ENCODE results near the gene SUMO1.
"Not testable (repeated sequence)": the region's sequence is repeated elsewhere in the genome, so short reads cannot be mapped to it uniquely, and the experiment has no call there.

The SUMO1 gene

DNA sequence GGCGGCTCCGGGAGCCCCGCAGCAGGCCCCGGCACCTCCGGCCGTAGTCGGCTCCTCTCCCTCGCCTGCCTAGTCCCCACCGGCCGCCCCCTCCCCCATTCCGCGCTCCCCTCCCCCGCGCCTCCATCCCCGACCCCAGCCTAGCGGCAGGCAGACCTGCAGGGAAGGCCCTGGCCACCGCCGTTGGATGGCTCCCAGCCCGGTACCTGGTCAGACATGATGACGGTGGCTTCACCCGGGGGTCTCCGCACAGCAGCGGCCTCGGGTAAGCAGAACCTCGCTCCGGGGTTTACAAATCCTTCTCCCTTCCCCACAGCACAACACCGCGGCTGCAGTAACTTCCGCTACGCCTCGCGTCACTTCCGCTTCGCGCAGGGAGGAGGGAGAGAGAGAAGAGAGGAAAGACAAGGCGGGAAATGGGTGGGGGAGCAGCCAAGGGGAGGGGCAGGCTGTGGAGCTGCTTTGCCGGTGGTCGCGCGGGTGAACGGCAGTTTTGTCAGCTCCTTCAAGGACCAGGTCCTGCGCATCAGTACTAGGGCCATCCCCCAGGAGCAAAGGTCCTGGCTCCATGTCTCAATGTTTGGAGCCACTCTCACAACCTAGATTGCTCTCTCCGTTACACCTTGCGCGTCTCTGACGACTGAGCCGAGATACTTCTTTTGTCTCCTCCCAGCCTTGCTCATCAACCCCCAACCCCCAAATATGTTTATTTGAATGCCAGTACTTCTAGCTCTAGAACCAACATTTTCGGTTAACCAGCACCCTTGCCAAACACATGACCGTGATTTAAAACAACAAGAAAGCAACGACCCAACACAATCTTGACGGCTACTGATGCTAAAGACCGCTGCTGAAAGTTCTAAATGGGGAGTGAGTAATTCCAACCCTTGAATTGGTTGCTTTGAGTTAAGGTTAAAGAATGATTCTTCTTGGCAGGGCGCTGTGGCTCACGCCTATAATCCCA, at the start of gene SUMO1:
Gene SUMO1, minus strand, starts transcription at position 364 of the 964 bp plus-strand sequence. Its CDS starts 146 bp downstream, at position 218.
- peak; percentile 81 to 90 for DNase-seq (ENCODE audit: extremely low read depth in 1 of 2, low read depth in 1 of 2)

DNA sequence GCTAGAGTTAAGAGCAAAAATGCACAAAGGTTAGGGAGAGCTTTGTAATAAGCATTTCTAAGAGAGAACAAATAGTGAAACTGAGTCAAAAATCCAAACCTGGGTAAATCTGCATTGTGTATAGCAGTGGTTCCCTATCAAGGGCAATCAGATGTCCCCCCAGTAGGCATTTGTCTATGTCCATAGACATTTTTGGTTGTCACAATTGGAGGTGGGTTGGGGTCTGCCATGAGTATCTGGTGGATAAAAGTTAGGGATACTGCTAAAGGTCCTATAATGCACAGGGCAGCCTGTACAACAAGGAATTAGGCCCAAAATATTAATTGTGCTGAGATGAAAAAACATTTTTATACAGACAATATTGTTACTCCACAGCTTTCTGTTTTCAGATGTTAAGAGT, 48.2 kb upstream of the SUMO1 start:
- no peak for DNase-seq (ENCODE audit: extremely low read depth in 1 of 2, low read depth in 1 of 2)

DNA sequence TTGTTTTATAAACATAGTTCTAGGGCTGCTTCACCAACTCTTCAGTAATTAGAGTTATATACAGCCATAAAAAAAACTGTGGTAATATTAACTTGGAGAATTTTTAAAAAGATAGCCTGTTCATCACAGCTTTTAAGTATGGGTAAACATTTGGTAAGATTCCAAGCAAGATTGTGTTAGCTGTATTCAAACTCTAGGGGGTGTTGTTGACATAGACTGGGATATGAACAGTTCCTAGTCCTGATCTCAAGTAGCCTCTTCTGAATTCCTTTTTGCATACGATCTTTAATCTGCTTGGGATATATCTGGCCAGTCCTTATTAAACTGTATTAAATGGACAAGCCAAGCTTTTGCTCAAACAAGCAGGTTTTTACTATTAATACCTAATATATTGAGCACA, 40.5 kb upstream of the SUMO1 start:
- no peak for DNase-seq (ENCODE audit: extremely low read depth in 1 of 2, low read depth in 1 of 2)

DNA sequence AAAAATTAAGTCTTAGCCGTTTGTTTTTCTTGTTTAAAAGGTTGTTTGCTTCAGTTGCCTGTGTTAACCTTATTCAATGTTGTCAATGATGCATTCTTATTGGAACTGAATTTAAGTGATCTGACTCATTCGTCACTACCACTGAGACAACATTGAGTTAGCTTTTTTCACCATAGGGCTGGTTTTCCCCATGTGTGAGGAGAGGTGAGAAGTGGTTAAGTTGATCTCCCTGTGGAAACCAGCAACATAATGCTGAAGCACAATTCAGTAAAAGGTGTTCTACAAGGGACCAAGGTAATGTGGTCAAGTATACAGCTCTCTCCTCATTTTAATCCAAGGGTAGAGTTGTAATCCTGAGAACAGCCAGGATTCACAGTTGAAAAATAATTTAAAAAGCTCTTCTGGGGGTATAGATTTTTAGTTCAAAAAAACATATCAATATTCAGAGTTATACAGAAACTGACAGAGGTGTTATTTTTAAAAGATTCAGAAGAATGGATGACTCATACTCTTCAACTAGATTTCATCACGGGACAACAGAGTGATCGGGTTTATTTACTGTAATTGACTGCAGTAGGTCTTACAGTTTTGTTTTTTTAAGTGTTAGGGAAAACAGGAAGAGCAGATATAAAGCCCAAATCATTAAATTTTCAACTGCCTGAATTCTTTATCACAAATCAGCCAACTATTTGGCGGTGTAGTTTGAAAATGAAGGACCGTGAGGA, 39.8 kb upstream of the SUMO1 start:
- no peak for DNase-seq (ENCODE audit: extremely low read depth in 1 of 2, low read depth in 1 of 2)

DNA sequence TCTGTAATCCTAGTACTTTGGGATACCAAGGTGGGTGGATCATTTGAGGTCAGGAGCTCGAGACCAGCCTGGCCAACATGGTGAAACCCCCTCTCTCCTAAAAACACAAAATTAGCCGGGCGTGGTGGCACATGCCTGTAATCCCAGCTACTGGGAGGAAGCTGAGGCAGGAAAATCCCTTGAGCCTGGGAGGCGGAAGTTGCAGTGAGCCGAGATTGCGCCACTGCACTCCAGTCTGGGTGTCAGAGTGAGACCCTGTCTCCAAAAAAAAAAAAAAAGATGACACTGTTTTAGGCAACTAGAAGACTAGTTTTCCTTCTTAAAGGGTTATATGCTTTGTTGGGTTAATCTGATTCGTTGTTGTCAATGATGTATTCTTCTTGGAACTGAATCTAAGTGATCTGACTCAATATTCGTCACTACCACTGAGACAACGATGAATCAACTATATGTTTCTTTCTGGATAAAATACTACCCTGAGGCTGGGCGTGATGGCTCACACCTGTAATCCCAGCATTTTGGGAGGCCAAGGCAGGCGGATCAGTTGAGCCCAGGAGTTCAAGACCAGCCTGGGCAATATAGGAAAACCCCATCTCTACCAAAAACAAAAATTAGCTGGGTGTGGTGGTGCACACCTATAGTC, 37.8 kb upstream of the SUMO1 start:
- not testable (repeated sequence) for DNase-seq (ENCODE audit: extremely low read depth in 1 of 2, low read depth in 1 of 2)

DNA sequence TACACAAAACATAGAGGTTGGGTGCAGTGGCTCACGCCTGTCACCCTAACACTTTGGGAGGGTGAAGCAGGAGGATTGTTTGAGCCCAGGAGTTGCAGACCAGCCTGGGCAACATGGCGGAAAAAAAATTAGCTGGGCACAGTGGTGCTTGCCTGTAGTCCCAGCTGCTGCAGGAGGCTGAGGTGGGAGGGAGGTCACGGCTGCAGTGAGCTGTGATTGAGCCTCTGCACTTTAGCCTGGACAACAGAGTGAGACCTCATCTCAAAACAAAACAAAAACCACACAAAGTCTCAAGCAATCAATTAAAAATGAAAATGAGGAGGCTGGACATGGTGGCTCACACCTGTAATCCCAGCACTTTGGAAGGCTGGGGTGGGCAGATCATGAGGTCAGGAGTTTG, 32.1 kb upstream of the SUMO1 start:
- DNase-seq (ENCODE audit: extremely low read depth in 1 of 2, low read depth in 1 of 2) = no peak

DNA sequence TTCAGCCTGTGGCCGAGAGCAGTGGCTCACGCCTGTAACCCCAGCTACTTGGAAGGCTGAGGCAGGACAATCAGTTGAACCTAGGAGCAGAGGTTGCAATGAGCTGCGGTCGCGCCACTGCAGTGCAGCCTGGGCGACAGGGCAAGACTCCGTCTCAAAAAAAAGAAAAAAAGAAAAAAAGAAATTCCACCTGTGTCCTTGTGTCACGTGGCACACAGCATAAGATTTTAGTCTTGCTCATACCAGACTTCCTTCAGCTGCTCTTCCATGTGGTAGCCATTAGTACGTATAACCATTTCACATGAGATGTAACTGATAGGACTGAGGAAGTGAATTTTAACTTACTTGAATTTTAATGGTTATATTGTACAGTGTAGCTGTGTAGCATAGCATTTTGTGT, 31.2 kb upstream of the SUMO1 start:
- no peak for DNase-seq (ENCODE audit: extremely low read depth in 1 of 2, low read depth in 1 of 2)

DNA sequence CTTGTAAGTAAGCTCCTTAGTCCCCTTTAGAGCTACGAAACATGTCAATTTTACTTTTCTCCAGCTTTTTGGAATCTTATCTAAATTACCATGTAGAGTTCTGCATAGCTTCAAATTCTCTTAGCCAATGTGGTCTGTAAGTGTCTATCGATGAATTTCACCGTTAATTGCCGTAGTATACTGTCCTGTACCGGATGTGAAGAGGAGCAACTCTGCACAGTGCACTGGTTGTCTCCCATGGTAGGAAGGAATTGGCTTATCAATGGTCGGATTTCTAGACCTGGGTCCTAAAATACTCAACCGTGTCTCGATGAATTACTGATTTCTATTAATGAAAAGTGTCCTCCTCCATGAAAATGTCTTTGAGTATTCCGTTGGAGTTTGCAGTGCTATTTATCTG, 29.1 kb upstream of the SUMO1 start:
- DNase-seq (ENCODE audit: extremely low read depth in 1 of 2, low read depth in 1 of 2) = no peak

DNA sequence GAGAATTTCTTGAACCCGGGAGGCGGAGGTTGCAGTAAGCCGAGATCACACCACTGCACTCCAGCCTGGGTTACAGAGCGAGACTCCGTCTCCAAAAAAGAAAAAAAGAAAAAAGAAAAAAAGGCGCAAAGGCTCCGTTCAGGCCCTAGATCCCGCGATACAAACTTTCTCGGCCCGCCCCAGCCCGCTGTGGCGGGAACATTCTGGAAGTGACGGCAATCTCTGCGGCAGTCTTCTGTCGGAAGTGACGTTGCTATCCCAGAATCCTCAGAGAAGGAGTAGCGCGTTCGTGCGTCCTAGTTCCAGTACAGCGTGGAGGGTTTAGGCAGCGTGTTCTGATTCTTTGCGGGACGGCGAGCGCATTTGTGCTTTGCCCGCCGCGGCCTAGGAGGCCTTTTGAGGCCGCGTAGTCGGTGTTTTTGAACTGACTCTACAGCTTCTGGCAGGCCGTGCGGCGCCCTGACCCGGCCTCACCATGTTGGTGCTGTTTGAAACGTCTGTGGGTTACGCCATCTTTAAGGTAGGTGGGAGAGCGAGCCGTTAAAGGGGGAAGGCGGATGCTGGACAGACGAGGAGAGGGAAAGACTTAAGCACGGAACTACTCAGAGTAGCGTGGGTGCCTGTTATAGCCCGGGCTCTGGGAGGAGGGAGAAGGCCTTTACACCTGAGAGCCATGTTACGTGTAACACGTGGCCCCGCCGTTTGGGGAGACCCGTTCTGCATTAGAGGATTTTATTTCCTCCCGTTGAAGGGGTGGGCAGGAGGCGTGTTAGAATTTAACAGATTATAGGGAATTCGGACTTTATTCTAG, 27.3 kb upstream of the SUMO1 start, which contains the start of gene NOP58:
Gene NOP58, plus strand, starts transcription at position 297 of the 811 bp plus-strand sequence. Its CDS starts 179 bp downstream, at position 476.
- peak; percentile 81 to 88 for DNase-seq (ENCODE audit: extremely low read depth in 1 of 2, low read depth in 1 of 2)

DNA sequence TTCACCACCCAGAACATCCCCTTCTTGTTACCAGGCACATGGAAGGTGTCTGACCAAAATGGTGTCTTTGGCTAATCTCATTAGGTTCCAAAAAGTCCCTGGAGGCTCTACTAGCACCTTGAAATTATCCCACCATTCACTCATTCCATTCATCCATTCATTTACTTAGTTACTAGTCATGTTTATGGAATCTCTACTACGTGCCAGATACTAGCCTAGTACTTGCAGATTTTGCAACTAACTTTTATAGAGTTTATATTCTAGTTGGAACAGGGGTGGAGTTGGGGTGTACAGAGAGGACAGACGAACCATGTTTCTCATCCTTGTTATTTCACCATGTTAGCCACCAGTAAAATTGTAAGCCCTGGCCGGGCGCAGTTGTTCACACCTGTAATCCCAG, 23.1 kb upstream of the SUMO1 start:
- DNase-seq (ENCODE audit: extremely low read depth in 1 of 2, low read depth in 1 of 2) = no peak

DNA sequence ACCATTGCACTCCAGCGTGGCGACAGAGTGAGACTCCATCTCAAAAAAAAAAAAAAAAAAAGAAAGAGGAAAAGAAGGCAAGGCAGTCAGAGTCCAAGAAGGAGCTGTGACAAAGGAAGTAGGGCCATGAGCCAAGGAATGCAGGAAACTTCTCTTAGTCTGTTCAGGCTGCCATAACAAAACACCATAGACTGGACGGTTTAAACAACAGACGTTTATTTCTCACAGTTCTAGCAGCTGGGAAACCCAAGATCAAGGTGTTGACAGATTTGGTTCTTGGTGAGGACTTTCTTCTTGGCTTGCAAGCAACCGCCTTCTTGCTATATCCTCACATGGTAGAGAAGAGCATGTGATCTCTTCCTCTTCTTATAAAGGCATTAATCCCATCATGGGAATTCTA, 13.1 kb upstream of the SUMO1 start:
- no peak for DNase-seq (ENCODE audit: extremely low read depth in 1 of 2, low read depth in 1 of 2)

DNA sequence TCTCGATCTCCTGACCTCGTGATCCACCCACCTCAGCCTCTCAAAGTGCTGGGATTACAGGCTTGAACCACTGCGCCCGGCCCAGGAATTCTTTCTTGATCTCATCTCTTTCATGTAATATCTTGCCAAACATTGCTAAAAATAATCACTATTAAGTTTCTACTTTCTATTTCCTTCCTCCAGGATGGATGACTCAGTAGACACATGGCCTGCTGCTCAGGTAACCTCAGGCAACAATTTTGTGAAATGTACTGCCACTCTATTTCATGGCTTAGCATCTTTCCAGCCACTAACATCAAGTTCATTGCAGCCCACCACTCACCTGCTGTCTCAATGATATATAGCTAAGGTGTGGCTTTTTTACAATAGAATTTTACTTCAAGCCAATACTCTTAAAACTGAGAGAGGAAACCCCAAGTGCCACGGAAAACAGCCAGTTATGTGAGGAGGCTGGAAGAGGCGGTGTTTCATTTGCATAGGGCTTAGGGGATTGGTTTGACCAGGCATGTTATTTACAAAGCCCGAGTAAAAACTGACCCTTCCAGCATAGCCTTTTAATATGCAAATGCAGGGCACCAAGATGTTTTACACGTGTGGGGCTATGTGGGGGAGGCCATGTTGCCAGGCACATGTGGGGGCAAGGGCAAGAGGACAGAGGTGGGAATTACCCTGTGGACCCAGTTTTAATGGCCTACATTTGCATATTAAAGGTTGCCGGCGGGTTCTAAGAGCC, 11.3 kb upstream of the SUMO1 start:
- no peak for DNase-seq (ENCODE audit: extremely low read depth in 1 of 2, low read depth in 1 of 2)

DNA sequence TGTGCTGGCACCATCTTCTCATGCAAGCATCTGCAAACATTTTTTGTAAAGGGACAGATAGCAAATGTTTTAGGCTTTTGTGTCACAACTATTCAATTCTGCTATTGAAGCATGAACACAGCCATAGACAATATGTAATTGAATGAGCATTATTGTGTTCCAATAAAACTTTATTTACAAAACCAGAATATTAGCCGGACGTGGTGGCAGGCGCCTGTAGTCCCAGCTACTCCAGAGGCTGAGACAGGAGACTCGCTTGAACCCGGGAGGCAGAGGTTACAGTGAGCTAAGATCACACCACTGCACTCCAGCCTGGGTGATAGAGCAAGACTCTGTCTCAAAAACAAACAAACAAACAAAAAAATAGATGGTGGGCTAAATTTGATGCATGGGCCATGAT, 9.3 kb upstream of the SUMO1 start:
- DNase-seq (ENCODE audit: extremely low read depth in 1 of 2, low read depth in 1 of 2) = not testable (repeated sequence)

DNA sequence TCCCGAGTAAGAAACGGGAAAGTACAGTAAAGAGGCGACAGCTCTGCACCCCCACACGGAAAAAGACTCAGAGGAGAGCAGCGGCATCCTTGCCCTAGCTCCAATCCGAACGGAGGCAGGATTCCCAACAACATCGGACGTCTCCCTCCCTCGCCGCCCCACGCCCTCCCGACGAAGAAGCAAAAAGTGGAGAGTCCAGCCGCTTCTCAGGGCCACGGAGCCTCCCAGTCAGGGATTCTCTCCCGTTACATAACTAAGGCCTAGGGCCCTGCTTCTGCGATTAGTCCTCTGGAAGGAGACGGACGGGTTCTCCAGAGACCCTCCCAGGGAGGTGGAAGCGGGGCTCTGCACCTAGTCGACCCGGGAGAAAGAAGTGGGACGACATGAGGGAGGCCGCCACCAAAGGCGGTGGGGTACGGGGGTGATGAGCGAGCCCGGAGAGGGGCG, 587 bp downstream of the SUMO1 start:
- DNase-seq (ENCODE audit: extremely low read depth in 1 of 2, low read depth in 1 of 2) = no peak

DNA sequence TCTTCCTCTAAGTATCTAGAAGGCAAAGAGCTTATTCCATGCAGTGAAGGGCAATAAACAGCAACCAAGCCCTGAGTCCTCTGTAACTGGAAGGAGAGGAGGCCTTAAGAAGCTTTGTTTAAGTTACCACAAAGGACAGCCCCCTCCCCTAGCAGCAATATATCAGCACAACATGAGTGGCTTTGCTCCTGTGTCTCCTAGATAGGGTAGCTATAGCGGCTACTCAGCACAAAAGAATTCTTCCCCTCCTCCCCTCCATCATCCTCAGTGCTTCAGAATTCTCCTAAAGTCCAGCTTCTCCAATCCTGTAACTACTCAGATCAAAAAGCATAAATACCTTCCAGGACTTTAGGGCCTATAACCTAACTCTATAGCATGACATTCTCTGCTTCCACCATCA, 16.5 kb downstream of the SUMO1 start:
- DNase-seq (ENCODE audit: extremely low read depth in 1 of 2, low read depth in 1 of 2) = no peak

DNA sequence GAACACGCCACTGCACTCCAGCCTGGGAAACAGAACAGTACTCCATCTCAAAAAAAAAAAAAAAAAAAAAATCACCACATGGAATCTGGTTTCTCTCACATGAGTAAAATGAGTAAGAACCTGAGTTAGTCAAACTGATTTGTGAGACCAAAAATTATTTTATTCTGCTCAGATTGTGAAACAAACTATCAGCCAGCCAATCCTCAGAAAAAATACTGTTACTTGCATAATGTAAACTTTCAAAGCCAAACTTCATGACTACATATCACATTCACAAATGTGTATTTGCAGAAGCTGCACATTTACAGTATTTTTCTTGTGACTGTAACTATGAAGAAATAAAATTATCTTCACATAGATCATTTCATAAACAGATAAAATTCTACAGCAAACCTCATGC, 23.2 kb downstream of the SUMO1 start:
- no peak for DNase-seq (ENCODE audit: extremely low read depth in 1 of 2, low read depth in 1 of 2)

DNA sequence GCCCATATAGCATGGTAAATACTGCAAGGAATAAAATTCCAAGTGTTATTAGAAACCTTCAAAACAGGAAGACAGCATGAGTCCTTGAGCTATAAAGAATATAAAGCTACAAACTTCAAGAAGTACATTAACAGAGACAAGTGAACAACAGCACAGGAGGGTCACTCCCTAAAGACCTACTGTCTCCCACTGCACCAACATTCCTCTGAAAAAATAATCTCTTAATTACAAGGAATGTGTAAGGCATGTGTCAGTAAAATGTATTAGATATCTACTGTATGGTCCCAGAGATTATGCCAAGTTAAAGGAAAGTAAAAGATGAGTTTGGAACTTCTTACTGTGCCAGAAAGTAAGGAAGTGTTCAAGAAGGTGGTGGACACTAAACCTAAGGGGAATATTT, 29.9 kb downstream of the SUMO1 start:
- DNase-seq (ENCODE audit: extremely low read depth in 1 of 2, low read depth in 1 of 2) = no peak

DNA sequence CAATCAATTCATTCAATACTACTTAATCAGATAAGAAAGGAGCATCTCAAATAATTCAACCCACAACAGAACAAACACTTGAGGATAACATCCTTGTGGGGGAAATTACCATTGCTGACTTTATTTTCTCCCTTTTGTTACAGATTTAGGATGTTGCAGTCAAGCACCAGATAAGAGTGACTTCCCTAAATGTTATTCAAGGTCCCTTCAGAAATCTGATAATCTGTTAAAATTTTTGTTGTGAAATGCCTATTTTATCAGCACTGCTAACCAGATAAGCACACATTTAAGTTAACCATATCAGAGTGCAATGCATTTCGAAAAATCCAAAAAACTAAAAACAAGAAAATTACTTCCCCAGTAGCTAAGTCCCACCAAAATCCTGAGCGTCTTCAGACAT, 33.5 kb downstream of the SUMO1 start:
- no peak for DNase-seq (ENCODE audit: extremely low read depth in 1 of 2, low read depth in 1 of 2)

DNA sequence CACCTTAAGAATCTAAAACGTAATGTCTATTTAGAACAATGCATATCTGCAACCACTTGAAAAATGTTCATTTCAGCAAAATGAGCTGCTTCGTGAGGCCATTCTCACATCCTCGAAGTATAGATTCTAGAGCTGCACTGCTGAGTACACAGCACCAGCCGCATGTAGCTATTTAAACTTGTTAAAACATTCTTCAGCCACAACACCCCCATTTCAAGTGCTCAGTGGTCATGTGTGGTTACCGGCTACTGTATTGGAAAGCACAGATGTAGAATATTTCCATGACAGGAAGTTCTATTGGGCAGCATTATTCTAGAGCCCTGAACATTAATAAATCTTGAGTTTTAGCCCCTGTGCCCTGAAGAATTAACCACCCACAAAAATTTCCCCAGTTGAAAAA, 35.0 kb downstream of the SUMO1 start:
- no peak for DNase-seq (ENCODE audit: extremely low read depth in 1 of 2, low read depth in 1 of 2)

Measured in stimulated activated CD8-positive, alpha-beta memory T cell treated with anti-CD3 and anti-CD28 coated beads, Interleukin-7, amount 100 ng/mL, for 48 hours (primary cell).